GM18508 (cell line): ENCODE results near the gene EFCAB14.
A peak's percentile ranks its signal among the peaks of the same experiment; 100 is the strongest.
"Not testable (repeated sequence)": the region's sequence is repeated elsewhere in the genome, so short reads cannot be mapped to it uniquely, and the experiment has no call there.

Source experiments
- ATAC-seq: cut with Tn5 transposase; IDR thresholded peaks from one replicate; pipeline ENCODE4 v1.9.1; 2021; ENCODE audit warnings: moderate number of reproducible peaks; ENCODE audit not compliant: insufficient read depth, unreplicated experiment

The EFCAB14 gene

GRCh38 chr1:46718727-46719622 is at the start of gene EFCAB14:
TSS of gene EFCAB14 (minus strand) at chr1:46719114. CDS start at chr1:46718087, 1,027 bp downstream.
- peak; percentile 91 for ATAC-seq

- ATAC-seq, result no peak
Observed at GRCh38 chr1:46768445-46768844, 49.5 kb upstream of the EFCAB14 start.

DNA sequence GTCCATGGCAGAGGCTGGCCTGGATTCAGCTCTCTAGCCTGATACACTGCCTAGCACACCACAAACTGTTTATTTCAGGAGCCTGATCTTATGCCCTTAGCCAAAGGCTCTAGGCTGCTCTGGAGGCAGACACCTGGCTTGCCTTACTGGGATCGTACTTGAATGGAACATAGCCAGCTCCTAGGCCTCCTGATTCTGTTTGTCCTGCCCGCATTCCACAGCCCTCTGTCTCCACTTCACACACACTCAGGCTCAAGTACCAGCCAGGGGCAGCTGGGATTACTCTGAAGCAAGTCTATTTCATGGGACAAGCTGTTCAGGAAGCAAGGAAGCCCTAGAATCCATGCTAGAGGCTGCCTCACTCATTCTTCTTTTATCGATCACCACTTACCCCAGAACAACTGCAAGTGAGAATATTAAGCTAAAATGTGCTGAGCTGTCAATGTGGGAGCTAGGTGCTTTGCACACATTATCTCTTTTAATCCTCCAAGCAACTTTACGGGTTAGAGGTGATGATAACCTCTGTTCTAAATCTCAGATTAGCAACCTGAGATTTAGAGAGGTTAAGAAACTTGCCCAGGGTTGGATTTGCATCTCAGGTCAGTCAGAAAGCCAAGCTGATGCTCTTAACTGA is 48.9 kb upstream of the EFCAB14 start:
- ATAC-seq, result no peak

DNA sequence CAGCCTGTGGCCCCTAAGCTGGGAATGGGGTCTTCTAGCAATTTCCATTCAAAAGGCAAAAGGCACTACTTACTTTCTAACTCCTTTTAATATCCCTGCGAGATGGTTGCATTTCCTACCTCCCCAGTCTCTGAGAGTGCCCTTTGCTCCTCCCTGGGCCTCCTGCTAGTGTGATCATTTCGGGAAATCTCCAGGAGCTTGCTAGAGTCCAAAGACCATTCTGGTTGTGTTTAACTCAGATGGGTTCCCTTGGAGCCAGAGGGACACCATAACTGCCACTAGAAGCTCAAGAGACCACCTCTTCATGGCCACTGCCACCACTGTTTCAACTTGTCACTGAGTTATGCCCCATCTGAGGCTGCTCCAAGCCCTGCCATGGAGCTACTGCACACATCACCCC is 45.5 kb upstream of the EFCAB14 start:
- no peak for ATAC-seq

- no peak for ATAC-seq
Observed at GRCh38 chr1:46761740-46762139, 42.8 kb upstream of the EFCAB14 start.

DNA sequence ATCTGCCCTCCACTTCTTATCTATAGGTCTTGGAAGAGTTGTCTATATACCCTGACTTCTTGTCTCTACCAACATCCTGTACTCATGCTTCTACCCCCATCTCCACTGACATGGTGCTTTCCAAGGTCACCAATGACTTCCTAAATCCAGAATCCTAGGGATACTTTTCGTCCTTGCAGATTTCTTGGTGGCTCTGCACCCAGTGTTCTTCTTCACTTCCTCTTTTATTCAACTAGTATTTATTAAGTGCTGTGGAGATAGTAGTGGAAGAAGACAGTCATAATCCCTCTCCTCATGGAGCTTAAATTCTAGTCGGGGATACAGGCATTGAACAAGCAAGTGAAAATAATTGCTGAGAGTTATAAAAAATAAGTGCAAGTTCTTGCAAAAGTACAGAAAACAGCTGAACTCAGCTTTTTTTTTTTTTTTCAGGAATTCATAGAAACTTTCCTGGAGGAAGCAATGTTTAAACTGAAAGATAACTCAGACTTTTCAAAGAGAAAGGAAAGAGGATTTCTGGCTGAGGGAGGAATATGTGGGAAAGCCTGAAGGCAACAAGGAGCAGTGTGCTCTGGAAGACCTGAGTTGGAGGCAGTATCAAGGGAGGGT is 41.7 kb upstream of the EFCAB14 start:
- no peak for ATAC-seq

DNA sequence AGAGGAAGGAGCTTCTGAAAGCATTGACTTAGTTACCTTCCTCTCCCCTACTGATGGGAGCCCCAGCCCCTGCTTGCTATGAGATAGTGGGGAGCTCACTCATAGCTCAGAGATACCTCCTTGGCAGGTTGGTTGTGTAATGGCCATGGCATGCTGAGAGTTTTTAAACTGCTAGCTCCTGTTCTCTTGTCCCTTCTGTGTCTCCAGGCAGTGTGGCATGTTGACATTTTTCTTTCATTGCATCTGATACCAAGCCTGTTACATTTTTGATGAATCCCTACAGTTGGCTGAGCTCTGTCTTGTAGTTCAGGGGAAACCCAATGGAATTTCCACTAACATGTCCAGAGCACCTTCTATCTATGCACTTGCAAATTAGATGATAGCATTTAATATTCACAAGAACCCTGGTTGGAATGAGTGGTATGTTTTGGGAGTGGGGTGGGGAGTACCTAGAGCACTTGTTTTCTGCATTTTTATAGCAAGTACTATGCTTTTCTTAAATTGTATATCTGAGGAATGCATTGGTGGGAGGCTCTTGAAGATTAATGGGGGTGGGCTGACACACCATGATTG is 39.1 kb upstream of the EFCAB14 start:
- no peak for ATAC-seq

DNA sequence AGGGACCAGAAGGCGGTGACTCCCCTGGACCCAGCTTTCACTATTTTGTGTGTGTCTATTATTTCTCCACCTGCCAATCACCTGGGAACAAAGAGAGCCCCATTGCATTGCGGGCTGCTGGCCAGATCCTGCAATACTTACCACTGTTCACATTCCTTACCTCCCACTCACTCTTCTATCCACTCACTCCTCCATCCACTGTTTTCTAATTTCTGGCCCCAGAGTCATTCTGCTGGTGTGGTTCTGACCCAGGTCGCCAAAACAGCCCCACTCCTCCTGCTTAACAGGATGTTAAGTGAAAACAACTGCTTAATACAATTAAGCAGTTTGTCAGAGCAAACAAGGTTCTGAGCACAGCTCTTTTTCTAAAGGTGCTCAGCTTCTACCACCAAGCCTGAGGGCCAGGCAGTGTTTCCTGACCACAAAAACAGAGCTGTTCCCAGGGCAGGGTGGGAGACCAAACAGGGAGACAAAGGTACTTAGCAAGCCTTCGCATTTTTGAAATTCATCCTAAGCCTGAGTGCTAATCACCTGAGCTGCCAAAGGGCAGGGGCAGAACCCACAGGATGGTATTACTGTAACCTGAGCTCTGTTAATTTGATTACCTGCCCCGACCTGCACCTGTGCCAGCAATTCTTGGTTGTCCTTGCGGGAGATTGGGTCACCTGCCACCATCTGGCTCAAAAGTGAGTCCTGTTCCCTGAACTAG is 38.5 kb upstream of the EFCAB14 start:
- no peak for ATAC-seq

- ATAC-seq, result no peak
Observed at GRCh38 chr1:46755121-46755520, 36.2 kb upstream of the EFCAB14 start.

GRCh38 chr1:46754707-46755106 is 35.8 kb upstream of the EFCAB14 start:
- ATAC-seq, result not testable (repeated sequence)

DNA sequence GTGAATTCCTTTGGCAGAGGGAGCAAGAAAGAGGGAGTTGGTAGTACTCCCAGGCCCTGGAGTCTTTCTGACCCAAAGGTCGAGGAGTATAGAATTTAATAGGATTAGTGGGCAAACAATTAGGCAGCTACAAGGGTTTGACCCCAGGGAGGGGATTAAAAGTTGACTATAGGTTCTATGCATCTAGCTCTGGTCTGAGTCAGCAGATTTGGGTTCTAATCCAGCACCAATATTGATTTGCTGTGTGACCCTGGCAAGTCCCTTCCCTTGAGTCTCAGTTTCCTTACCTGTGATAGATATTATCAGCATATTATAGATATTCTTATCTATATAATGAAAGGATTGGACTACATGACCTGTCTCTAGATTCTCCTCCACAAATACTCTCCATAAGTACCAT is 35.1 kb upstream of the EFCAB14 start:
- no peak for ATAC-seq

GRCh38 chr1:46749921-46750404 is 31.0 kb upstream of the EFCAB14 start:
- no peak for ATAC-seq

- no peak for ATAC-seq
Observed at GRCh38 chr1:46749404-46749803, 30.5 kb upstream of the EFCAB14 start.

DNA sequence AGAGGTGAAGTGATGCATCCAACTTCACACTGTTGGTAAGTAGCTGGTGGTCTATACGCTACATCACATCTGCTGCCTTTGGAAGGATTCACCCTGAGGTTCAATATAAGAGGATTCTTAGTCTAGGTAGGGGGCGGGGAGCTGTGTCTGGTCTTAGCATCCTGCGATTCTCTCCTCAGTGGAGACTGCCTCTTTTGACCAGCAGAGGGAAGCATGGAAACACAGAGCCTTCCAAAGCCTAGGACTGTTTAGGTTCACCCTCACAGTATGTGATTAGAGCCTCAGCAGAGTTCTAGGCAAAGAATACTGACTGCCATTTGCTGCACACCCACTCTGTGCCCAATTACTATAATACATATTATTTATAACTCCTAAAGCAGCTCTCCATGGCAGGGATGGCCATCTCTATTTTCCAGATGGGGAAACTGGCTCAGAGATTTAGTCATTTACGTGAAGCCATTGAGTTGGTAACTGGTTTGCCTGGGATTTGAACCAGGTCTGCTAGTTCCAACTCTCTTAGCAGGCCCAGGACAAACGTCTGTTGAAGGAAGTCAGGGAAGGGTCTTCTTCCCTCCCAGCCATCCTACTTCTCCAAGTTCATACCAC is 28.9 kb upstream of the EFCAB14 start:
- ATAC-seq, result no peak

GRCh38 chr1:46742069-46742468 is 23.2 kb upstream of the EFCAB14 start:
- ATAC-seq, result no peak

DNA sequence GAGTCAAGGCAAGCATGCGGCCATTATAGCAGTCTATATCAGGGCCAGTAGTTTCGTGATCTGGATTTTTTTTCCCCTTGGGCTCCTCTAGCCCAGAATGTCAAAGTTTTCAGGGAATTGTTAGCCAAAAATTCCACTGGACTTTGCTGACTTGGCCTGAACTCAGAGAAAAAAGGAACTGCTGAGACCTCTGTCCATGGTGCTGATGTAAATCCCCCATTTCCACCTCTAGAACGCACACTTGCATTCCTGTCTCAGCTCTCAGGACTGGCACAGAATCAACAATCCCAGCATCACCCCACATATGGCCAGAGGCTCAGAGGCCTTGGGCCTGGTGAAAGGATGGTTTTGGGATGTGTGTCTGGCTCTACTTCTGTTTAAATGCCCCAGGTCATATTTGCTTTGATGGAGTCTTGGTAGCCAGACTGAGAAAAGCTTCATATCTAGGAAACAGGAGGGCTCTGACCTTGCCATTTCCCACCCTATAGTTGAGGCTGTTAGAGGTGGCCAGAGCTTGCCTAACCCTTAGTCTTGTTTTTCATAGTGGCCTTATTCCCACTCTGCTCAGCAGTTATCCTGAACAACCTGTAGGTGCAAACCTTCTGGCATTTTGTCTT is 16.9 kb upstream of the EFCAB14 start:
- no peak for ATAC-seq

DNA sequence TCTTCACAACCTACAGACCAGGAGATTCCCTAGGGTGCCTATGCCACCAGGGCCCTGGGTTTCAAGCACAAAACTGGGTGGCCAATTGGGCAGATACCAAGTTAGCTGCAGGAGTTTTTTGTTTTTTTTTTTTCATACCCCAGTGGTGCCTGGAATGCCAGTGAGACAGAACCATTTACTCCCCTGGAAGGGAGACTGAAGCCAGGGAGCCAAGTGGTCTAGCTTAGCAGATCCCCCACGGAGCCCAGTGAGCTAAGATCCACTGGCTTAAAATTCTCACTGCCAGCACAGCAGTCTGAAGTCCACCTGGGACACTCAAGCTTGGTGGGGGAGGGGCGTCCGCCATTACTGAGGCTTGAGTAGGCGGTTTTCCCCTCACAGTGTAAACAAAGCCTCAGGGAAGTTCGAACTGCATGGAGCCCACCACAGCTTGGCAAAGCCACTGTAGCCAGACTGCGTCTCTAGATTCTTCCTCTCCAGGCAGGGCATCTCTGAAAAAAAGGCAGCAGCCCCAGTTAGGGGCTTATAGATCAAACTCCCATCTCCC is 9.5 kb upstream of the EFCAB14 start:
- not testable (repeated sequence) for ATAC-seq

GRCh38 chr1:46725736-46726108 is 6.8 kb upstream of the EFCAB14 start:
- ATAC-seq, result no peak
